GM18517 (cell line): Measurements from ENCODE around the gene SLC39A11.

ENCODE experiments used
- ATAC-seq: cut with Tn5 transposase; IDR thresholded peaks from one replicate; pipeline ENCODE4 v1.9.1; 2021; ENCODE audit warnings: mild to moderate bottlenecking, moderate library complexity; ENCODE audit not compliant: unreplicated experiment

Gene SLC39A11

GRCh38 chr17:72609501-72609900, 483.0 kb downstream of the SLC39A11 start:
- ATAC-seq = no peak

GRCh38 chr17:72608436-72608835, 484.1 kb downstream of the SLC39A11 start:
- ATAC-seq = no peak

GRCh38 chr17:72606656-72607055, 485.8 kb downstream of the SLC39A11 start:
- ATAC-seq = no peak

GRCh38 chr17:72605543-72605942, 486.9 kb downstream of the SLC39A11 start:
- ATAC-seq = no peak

GRCh38 chr17:72604518-72604917, 488.0 kb downstream of the SLC39A11 start:
- no peak for ATAC-seq

GRCh38 chr17:72603420-72604242, 488.9 kb downstream of the SLC39A11 start:
- ATAC-seq = no peak

GRCh38 chr17:72602517-72603419, 489.7 kb downstream of the SLC39A11 start:
- no peak for ATAC-seq

- ATAC-seq = no peak
These were observed 491.6 kb downstream of the SLC39A11 start for GRCh38 chr17:72600934-72601333.

GRCh38 chr17:72599891-72600290, 492.6 kb downstream of the SLC39A11 start:
- no peak for ATAC-seq

GRCh38 chr17:72598695-72599094, 493.8 kb downstream of the SLC39A11 start:
- ATAC-seq = no peak

- ATAC-seq = no peak
These were observed 495.0 kb downstream of the SLC39A11 start for GRCh38 chr17:72597354-72598087.
